ENCODE data around the gene HCRT. TPM values are rescaled to one million over a fixed set of nuclear protein-coding genes. Genes with fewer than 3 reads are reported as not detected.

HCRT gene
- total and polyA plus RNA-seq, 2 of the 4 experiments (the other 2 are of a cell fraction) = not detected

- no peak for ATAC-seq (ENCODE audit: low read depth)
- no peak overlapping the region for H2AFZ ChIP-seq (replicated peaks; ENCODE audit: low read length, poor library complexity)
- H4K5ac ChIP-seq (ENCODE audit: low read depth, low read length) = no peak overlapping the region
- H3K14ac ChIP-seq (replicated peaks; ENCODE audit: low read depth, low read length) = no peak overlapping the region
- dilution Hi-C loops (cut with HindIII; ENCODE audit: low sequenced_read_pairs, unreplicated experiment) (no loop called here), intact Hi-C loops (cut with micrococcal nuclease) (no loop called here), in situ Hi-C loops (cut with MboI; ENCODE audit: low sequenced_read_pairs) (no loop called here)
- no peak overlapping the region for H2BK120ac ChIP-seq (ENCODE audit: low read depth, low read length)
- DNase-seq = no peak
- POLR2A ChIA-PET (ENCODE audit: unreplicated experiment) = no interaction called here
- no peak overlapping the region for H3K56ac ChIP-seq (ENCODE audit: extremely low read depth, insufficient read depth, low read length)
- CTCF ChIA-PET = no interaction called here
- WGBS, 2 experiments (ENCODE audit: extremely low coverage in 2 of 2, insufficient read length in 1 of 2) = no CpG with 5 or more reads among the region's 12 CpGs
- H3K18ac ChIP-seq (ENCODE audit: low read depth, low read length) = no peak overlapping the region
- H3K9me3 ChIP-seq (ENCODE audit: control insufficient read depth, insufficient read depth, low read length) = no peaks in the 10 kb centered on the region
- no peak overlapping the region for H2BK5ac ChIP-seq (ENCODE audit: low read depth, low read length, poor library complexity, severe bottlenecking)
- peaks cover 34% of the 10 kb centered on the region for H3K36me3 ChIP-seq (ENCODE audit: control insufficient read depth, insufficient read depth, low read length)
- no peak for TF ChIP-seq ELK1 (IDR thresholded peaks at IDR 0.05; ENCODE audit: borderline replicate concordance, low read depth, low read length)
- no peak for TF ChIP-seq MAFK (IDR thresholded peaks at IDR 0.05; ENCODE audit: low read depth, low read length)
- no peak for TF ChIP-seq MAZ (IDR thresholded peaks at IDR 0.05; ENCODE audit: borderline replicate concordance, low read depth, low read length)
- no peak for TF ChIP-seq NFE2L2 (IDR thresholded peaks at IDR 0.05; ENCODE audit: low read depth, low read length)
- TF ChIP-seq MXI1 (IDR thresholded peaks at IDR 0.05; ENCODE audit: borderline replicate concordance, low read depth, low read length) = no peak
- no peak for TF ChIP-seq RCOR1 (IDR thresholded peaks at IDR 0.05; ENCODE audit: insufficient replicate concordance, low read length)
- TF ChIP-seq SMC3 (IDR thresholded peaks at IDR 0.05; ENCODE audit: low read depth, low read length) = no peak
- no peak for TF ChIP-seq USF2 (IDR thresholded peaks at IDR 0.05; ENCODE audit: low read depth, low read length)
- no peak for TF ChIP-seq RFX5 (IDR thresholded peaks at IDR 0.05; ENCODE audit: low read depth, low read length)
- no peak for TF ChIP-seq RAD21 (IDR thresholded peaks at IDR 0.05; ENCODE audit: low read length)
- TF ChIP-seq BHLHE40 (IDR thresholded peaks at IDR 0.05; ENCODE audit: low read depth, low read length) = no peak
- no peak overlapping the region for H3K4ac ChIP-seq (ENCODE audit: low read depth, low read length)
- no peaks in the 10 kb centered on the region for H3K4me1 ChIP-seq (ENCODE audit: control insufficient read depth, insufficient read depth, low read length)
- H3K27me3 ChIP-seq (ENCODE audit: control insufficient read depth, insufficient read depth, low read length) = no peaks in the 10 kb centered on the region
- no TSS peak for BruUV-seq (replicated peaks)
- no peak overlapping the region for H2BK20ac ChIP-seq (ENCODE audit: low read depth, low read length)
- no peak overlapping the region for H2BK15ac ChIP-seq (ENCODE audit: low read depth, low read length)
- H4K20me1 ChIP-seq (ENCODE audit: insufficient read depth, low read length) = peaks cover 3% of the 10 kb centered on the region; the same call in 1 of the 2 replicates
- no peak overlapping the region for H3K23ac ChIP-seq (ENCODE audit: low read depth, low read length)
- no peak overlapping the region for H3K4me2 ChIP-seq (ENCODE audit: low read depth, low read length)
- H4K91ac ChIP-seq (ENCODE audit: insufficient read depth, low read depth, low read length) = no peak overlapping the region
- no peak overlapping the region for H4K8ac ChIP-seq (ENCODE audit: low read depth in 2 of 2, low read length in 2 of 2)
- peaks cover 0 to 3% of the 10 kb centered on the region in 2 experiments; a peak in 2 of 4 replicates for H3K79me1 ChIP-seq (ENCODE audit: low read depth in 1 of 2, low read length in 2 of 2)
- no peak overlapping the region for H3K27ac ChIP-seq (ENCODE audit: insufficient read depth, low read length)
- H2AK9ac ChIP-seq (replicated peaks; ENCODE audit: low read depth, low read length, poor library complexity) = no peak overlapping the region
- H3K9me1 ChIP-seq (ENCODE audit: insufficient read depth, low read length) = peaks cover 6% of the 10 kb centered on the region
- H3K9ac ChIP-seq (ENCODE audit: low read depth, low read length) = no peak overlapping the region
- no peak overlapping the region for H3K4me3 ChIP-seq (ENCODE audit: insufficient read depth, low read depth, low read length)
- no peak overlapping the region for H2AK5ac ChIP-seq (ENCODE audit: low read depth, low read length)
These were observed 14.3 kb upstream of the HCRT start for GRCh38 chr17:42199416-42200011.

Measured in IMR-90 (cell line).